Measurements from ENCODE around the gene CH25H.

GRCh38 chr10:89216056-89216455, 8.9 kb upstream of the CH25H start:
- TF ChIP-seq CTCF (IDR thresholded peaks at IDR 0.05): no peak
- TF ChIP-seq POLR2A (IDR thresholded peaks at IDR 0.05): no peak

All from right lobe of liver (tissue), 4 donors.